ENCODE measurements around the gene CWC15. TPM values are rescaled to one million over a fixed set of nuclear protein-coding genes. Genes with fewer than 3 reads are reported as not detected.

Gene CWC15
- total and polyA plus RNA-seq, 10 of the 15 experiments (the other 5 are each of a cell fraction or from before 2014, with no cell fraction given): 43.3 to 142 (median 75.1) TPM

DNA sequence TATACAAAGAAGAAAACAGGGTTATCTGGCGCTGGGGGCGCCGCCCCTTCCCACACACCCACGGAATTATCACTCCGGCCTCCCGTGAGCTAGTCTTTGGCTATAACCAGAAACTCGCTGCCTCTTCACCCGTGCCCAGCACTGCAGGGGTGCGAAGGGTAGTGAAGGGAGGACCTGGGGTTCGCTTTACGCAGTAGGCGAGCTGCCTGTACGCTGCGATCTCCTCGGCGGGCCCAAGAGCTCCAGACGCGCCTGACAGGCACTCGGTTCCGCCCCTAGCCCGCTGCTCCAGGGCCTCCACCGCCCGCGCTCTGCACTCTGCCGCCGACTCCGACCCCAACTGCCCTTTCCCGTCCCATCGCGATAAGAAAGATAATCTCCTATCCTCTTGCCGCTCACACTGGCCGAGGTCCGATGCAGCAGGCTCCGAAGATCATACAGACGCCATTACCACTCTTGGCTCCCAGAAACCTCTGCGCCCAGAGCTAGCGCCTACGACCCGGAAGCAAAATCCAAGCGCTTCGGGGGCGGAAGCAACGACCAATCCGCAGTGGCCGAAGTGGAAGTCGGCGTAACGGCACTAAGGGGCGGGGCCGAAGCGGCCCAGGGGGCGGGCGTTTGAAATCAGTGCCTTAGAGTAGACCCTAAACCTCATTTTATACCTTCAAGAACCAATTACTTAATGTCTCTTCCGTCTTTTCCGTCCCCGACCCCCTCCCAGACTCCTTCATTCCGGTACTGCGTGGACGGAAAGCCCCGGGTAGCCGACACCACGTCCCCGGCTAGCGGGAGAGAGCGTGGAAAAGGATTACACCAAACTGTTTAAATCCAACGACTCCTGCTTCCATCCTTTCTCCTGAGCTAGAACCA, at the start of gene CWC15, which contains the start of gene KDM4D (continued):
- TF ChIP-seq, protein P1, sequence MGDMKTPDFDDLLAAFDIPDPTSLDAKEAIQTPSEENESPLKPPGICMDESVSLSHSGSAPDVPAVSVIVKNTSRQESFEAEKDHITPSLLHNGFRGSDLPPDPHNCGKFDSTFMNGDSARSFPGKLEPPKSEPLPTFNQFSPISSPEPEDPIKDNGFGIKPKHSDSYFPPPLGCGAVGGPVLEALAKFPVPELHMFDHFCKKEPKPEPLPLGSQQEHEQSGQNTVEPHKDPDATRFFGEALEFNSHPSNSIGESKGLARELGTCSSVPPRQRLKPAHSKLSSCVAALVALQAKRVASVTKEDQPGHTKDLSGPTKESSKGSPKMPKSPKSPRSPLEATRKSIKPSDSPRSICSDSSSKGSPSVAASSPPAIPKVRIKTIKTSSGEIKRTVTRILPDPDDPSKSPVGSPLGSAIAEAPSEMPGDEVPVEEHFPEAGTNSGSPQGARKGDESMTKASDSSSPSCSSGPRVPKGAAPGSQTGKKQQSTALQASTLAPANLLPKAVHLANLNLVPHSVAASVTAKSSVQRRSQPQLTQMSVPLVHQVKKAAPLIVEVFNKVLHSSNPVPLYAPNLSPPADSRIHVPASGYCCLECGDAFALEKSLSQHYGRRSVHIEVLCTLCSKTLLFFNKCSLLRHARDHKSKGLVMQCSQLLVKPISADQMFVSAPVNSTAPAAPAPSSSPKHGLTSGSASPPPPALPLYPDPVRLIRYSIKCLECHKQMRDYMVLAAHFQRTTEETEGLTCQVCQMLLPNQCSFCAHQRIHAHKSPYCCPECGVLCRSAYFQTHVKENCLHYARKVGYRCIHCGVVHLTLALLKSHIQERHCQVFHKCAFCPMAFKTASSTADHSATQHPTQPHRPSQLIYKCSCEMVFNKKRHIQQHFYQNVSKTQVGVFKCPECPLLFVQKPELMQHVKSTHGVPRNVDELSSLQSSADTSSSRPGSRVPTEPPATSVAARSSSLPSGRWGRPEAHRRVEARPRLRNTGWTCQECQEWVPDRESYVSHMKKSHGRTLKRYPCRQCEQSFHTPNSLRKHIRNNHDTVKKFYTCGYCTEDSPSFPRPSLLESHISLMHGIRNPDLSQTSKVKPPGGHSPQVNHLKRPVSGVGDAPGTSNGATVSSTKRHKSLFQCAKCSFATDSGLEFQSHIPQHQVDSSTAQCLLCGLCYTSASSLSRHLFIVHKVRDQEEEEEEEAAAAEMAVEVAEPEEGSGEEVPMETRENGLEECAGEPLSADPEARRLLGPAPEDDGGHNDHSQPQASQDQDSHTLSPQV (IDR thresholded peaks at IDR 0.05): no peak
- TF ChIP-seq, protein P2, sequence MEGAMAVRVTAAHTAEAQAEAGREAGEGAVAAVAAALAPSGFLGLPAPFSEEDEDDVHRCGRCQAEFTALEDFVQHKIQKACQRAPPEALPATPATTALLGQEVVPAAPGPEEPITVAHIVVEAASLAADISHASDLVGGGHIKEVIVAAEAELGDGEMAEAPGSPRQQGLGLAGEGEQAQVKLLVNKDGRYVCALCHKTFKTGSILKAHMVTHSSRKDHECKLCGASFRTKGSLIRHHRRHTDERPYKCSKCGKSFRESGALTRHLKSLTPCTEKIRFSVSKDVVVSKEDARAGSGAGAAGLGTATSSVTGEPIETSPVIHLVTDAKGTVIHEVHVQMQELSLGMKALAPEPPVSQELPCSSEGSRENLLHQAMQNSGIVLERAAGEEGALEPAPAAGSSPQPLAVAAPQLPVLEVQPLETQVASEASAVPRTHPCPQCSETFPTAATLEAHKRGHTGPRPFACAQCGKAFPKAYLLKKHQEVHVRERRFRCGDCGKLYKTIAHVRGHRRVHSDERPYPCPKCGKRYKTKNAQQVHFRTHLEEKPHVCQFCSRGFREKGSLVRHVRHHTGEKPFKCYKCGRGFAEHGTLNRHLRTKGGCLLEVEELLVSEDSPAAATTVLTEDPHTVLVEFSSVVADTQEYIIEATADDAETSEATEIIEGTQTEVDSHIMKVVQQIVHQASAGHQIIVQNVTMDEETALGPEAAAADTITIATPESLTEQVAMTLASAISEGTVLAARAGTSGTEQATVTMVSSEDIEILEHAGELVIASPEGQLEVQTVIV (IDR thresholded peaks at IDR 0.05; ENCODE audit: borderline replicate concordance, partially characterized antibody): no peak
- TF ChIP-seq ESRRA (IDR thresholded peaks at IDR 0.05; ENCODE audit: low read length) (no peak), FOXM1 (IDR thresholded peaks at IDR 0.05; ENCODE audit: low read depth, low read length) (no peak), ETV6 (conservative IDR thresholded peaks at IDR 0.05 in 1 of 2, IDR thresholded peaks at IDR 0.05 in 1 of 2; ENCODE audit: borderline replicate concordance in 1 of 2, low read depth in 1 of 2) (no peak), NRF1 (conservative IDR thresholded peaks at IDR 0.05; ENCODE audit: low read depth, low read length) (no peak), POLR2A (IDR thresholded peaks at IDR 0.05; ENCODE audit: low read depth, low read length) (peak; percentile 96), KLF5 (IDR thresholded peaks at IDR 0.05; ENCODE audit: partially characterized antibody) (peak; percentile 61), ZBED1 (IDR thresholded peaks at IDR 0.05; ENCODE audit: borderline replicate concordance) (0 out of 2 replicates have a peak, but pooled peaks have one; percentile 11), ZNF207 (IDR thresholded peaks at IDR 0.05; ENCODE audit: borderline replicate concordance) (no peak), STAT3 (IDR thresholded peaks at IDR 0.05; ENCODE audit: low read depth, low read length) (no peak), ZNF274 (IDR thresholded peaks at IDR 0.05; ENCODE audit: insufficient read depth, insufficient read length) (no peak)
- TF ChIP-seq, protein P3, sequence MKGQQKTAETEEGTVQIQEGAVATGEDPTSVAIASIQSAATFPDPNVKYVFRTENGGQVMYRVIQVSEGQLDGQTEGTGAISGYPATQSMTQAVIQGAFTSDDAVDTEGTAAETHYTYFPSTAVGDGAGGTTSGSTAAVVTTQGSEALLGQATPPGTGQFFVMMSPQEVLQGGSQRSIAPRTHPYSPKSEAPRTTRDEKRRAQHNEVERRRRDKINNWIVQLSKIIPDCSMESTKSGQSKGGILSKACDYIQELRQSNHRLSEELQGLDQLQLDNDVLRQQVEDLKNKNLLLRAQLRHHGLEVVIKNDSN (IDR thresholded peaks at IDR 0.05; ENCODE audit: borderline replicate concordance, extremely low read length, insufficient read depth, low read depth, low read length): no peak
- TF ChIP-seq, protein P4, sequence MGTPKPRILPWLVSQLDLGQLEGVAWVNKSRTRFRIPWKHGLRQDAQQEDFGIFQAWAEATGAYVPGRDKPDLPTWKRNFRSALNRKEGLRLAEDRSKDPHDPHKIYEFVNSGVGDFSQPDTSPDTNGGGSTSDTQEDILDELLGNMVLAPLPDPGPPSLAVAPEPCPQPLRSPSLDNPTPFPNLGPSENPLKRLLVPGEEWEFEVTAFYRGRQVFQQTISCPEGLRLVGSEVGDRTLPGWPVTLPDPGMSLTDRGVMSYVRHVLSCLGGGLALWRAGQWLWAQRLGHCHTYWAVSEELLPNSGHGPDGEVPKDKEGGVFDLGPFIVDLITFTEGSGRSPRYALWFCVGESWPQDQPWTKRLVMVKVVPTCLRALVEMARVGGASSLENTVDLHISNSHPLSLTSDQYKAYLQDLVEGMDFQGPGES (IDR thresholded peaks at IDR 0.05): 0 out of 2 replicates have a peak, but pooled peaks have one; percentile 18
- TF ChIP-seq, protein P5, sequence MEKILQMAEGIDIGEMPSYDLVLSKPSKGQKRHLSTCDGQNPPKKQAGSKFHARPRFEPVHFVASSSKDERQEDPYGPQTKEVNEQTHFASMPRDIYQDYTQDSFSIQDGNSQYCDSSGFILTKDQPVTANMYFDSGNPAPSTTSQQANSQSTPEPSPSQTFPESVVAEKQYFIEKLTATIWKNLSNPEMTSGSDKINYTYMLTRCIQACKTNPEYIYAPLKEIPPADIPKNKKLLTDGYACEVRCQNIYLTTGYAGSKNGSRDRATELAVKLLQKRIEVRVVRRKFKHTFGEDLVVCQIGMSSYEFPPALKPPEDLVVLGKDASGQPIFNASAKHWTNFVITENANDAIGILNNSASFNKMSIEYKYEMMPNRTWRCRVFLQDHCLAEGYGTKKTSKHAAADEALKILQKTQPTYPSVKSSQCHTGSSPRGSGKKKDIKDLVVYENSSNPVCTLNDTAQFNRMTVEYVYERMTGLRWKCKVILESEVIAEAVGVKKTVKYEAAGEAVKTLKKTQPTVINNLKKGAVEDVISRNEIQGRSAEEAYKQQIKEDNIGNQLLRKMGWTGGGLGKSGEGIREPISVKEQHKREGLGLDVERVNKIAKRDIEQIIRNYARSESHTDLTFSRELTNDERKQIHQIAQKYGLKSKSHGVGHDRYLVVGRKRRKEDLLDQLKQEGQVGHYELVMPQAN (conservative IDR thresholded peaks at IDR 0.05): peak; percentile 67
